IMR-90 (cell line): ENCODE data around the gene CAV2.

Experiments used
- BHLHE40 ChIP-seq: fragments of 150-350 bp; IDR thresholded peaks from 2 replicates; pipeline ENCODE4 v1.6.1; 2016; ENCODE audit warnings: mild to moderate bottlenecking, low read depth, low read length
- CEBPB ChIP-seq: IDR thresholded peaks from 2 replicates; pipeline ENCODE4 v1.6.1; 2012; ENCODE audit warnings: low read depth, low read length, improper control_type of control experiment
- CHD1 ChIP-seq: IDR thresholded peaks from 2 replicates; pipeline ENCODE4 v1.6.1; 2012; ENCODE audit warnings: low read depth, low read length, improper control_type of control experiment
- CTCF ChIP-seq: conservative IDR thresholded peaks from 2 replicates; pipeline ENCODE4 v1.5.1; 2012; ENCODE audit warnings: mild to moderate bottlenecking, low read depth, low read length, improper control_type of control experiment
- ELK1 ChIP-seq: fragments of 150-350 bp; IDR thresholded peaks from 2 replicates; pipeline ENCODE4 v1.6.1; 2016; ENCODE audit warnings: low read depth, mild to moderate bottlenecking, low read length, moderate library complexity, borderline replicate concordance
- MAZ ChIP-seq: IDR thresholded peaks from 2 replicates; pipeline ENCODE4 v1.6.1; 2012; ENCODE audit warnings: low read depth, mild to moderate bottlenecking, low read length, improper control_type of control experiment, moderate library complexity, borderline replicate concordance
- MXI1 ChIP-seq: IDR thresholded peaks from 2 replicates; pipeline ENCODE4 v1.6.1; 2012; ENCODE audit warnings: low read depth, mild to moderate bottlenecking, low read length, moderate library complexity, borderline replicate concordance
- NFE2L2 ChIP-seq: fragments of 150-350 bp; IDR thresholded peaks from 2 replicates; pipeline ENCODE4 v1.6.1; 2016; ENCODE audit warnings: low read depth, mild to moderate bottlenecking, low read length
- POLR2A ChIP-seq: IDR thresholded peaks from 2 replicates; pipeline ENCODE4 v1.6.1; 2012; ENCODE audit warnings: mild to moderate bottlenecking, low read depth, low read length
- RAD21 ChIP-seq: IDR thresholded peaks from 2 replicates; pipeline ENCODE4 v1.6.1; 2012; ENCODE audit warnings: low read length, improper control_type of control experiment
- RCOR1 ChIP-seq: IDR thresholded peaks from 2 replicates; pipeline ENCODE4 v1.6.1; 2012; ENCODE audit warnings: mild to moderate bottlenecking, low read length, improper control_type of control experiment; ENCODE audit not compliant: insufficient replicate concordance
- RFX5 ChIP-seq: IDR thresholded peaks from 2 replicates; pipeline ENCODE4 v1.8.0; 2012; ENCODE audit warnings: low read depth, mild to moderate bottlenecking, low read length, moderate library complexity
- SMC3 ChIP-seq: fragments of 150-350 bp; IDR thresholded peaks from 2 replicates; pipeline ENCODE4 v1.6.1; 2016; ENCODE audit warnings: low read depth, mild to moderate bottlenecking, antibody characterized with exemption, low read length, moderate library complexity
- USF2 ChIP-seq: fragments of 150-350 bp; IDR thresholded peaks from 2 replicates; pipeline ENCODE4 v1.6.1; 2017; ENCODE audit warnings: mild to moderate bottlenecking, antibody characterized with exemption, low read length, low read depth

- TF ChIP-seq SMC3 (no peak), CTCF (no peak), POLR2A (no peak), USF2 (no peak), MAZ (no peak), CHD1 (no peak), ELK1 (no peak), MXI1 (no peak), RCOR1 (no peak), RAD21 (no peak), RFX5 (no peak), CEBPB (no peak), BHLHE40 (no peak), NFE2L2 (no peak)
Measured at GRCh38 chr7:116517626-116518025, 18.1 kb downstream of the CAV2 start.
